Subcutaneous adipose tissue (tissue), 4 donors: ENCODE results near the gene PSME3. TPM values are rescaled to one million over a fixed set of nuclear protein-coding genes. Genes with fewer than 3 reads are reported as not detected.

ENCODE experiments used
- total RNA-seq, 4 donors: library from RNA; depleted of rRNA; stranded (reverse); fragments of >200 nt; gene quantifications; one replicate each; pipeline ENCODE4 v1.1.0, GENCODE V29; 2016
- TF ChIP-seq, protein P1 (sequence below): fragments of 450-650 bp; IDR thresholded peaks from one replicate; pipeline ENCODE4 v1.5.1; 2016; ENCODE audit warnings: low read depth, mild to moderate bottlenecking, control low read depth, antibody characterized with exemption, moderate library complexity

The PSME3 gene
- total RNA-seq, 4 donors from 2014 or later: 52.7 to 80.9 (median 60.1) TPM

DNA sequence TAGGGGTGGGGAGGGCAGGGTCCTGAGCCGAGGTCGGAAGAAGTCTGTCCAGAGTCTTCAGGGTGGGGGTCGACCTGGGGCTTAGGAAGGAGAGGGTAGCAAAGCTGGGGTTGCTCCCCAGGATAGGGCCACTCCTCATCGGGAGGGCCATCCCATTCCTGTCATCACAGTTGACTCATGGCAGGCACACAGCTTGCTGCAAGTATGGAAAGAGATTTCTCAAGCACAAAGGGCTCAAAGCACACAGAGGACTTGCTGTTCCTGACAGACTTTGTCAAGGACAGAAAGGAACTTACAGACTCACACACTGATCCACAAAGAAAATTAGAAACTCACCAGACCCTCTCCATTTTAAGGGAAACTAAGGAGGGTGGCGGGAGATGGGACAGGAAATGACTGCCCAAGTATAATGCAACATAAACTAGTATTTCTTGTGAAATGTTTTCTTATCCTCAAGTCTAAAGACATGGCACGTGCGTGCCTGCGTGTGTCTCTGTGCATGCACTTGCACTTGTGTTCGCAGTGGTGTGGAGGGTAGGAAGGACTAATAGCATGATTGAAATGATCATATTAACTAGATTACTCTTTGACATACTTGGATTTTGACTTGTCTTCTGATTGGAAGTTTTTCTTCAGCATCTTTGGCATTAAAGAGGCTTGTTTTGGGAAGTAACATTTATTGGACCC is 13.5 kb downstream of the PSME3 start:
- TF ChIP-seq, protein P1, sequence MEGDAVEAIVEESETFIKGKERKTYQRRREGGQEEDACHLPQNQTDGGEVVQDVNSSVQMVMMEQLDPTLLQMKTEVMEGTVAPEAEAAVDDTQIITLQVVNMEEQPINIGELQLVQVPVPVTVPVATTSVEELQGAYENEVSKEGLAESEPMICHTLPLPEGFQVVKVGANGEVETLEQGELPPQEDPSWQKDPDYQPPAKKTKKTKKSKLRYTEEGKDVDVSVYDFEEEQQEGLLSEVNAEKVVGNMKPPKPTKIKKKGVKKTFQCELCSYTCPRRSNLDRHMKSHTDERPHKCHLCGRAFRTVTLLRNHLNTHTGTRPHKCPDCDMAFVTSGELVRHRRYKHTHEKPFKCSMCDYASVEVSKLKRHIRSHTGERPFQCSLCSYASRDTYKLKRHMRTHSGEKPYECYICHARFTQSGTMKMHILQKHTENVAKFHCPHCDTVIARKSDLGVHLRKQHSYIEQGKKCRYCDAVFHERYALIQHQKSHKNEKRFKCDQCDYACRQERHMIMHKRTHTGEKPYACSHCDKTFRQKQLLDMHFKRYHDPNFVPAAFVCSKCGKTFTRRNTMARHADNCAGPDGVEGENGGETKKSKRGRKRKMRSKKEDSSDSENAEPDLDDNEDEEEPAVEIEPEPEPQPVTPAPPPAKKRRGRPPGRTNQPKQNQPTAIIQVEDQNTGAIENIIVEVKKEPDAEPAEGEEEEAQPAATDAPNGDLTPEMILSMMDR: no peak

DNA sequence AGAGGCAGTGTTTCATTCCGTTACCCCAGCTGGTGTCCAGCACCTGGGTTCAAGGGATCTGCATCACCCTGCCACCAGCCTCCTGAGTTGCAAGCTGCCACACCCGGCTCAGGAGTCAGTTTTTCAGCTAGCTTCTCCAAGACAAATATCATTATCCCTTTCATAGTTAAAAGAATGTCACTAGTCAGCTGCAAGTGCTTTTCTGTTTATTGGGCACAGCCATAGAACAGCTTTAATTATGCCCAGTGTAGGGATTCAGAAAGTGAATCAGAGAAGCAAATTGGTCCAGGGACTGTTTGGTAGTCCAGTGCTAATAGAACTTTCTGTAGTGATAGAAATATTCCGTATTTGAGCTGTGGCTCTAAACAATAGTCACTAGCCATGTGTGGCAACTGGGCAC is 14.9 kb downstream of the PSME3 start:
- TF ChIP-seq, protein P1: no peak

DNA sequence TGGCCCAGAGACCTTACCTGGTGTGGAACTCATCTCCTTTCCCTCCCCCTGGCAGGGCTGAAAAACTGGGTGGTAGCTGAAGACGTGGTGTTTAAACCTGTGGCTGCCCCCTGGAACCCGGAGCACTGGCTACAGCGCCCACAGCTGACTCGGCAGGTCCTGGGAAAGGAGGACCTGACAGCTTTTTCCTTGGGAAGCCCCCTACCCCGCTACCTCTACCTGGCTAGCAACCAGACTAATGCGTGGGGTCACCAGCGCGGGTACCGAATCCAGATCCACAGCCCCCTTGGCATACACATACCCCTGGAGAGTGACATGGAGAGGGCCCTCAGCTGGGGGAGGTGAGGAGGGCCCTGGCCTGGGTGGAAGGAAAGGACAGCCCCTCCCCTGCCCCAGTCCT is 15.8 kb downstream of the PSME3 start:
- TF ChIP-seq, protein P1: no peak

DNA sequence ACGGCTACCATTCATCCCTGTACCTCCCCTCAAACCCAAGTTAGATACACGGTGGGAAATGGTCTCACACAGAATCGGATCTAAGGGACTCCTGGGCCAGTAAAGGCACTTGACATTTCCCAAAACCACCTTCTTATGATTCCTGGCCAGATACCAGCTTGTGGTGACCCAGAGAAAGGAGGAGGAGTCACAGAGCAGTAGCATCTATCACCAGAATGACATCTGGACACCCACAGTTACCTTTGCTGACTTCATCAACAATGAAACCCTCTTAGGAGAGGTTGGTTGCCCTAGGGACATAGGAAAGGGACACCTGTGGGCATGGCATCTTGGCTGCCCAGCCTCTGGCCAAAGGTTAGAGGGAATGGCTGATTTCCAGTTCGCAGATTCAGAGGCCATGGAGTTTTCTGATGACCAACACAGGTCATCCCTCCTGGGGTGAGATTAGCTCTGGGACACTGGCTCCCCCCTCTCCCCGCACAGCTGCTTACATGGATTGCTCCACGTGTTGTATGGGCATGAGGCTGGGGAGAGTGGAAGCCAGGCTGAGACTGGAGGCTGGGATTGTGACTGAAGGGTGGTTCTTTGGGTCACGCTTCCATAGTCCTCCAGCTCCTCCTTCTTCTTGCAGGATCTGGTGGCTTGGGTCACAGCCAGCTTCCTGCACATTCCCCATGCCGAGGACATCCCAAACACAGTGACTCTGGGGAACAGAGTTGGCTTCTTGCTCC is 16.4 kb downstream of the PSME3 start:
- TF ChIP-seq, protein P1: no peak

DNA sequence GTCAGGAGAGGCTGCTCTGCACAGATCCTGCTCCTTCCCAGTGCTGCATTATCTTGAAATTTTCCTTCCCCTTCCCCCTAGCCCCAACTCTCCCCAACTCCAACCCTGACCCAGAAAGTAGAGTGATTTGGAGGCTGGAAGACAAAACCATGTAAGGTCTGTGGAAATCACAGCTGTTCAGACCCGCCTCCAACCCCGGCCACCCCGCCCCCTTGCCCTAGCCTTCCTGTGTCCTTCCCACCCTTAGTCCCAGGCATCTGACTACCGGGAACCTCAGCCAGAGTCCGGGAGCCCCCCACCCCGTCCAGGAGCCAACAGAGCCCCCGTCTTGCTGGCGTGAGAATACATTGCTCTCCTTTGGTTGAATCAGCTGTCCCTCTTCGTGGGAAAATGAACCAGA is 17.8 kb downstream of the PSME3 start, which contains the start of gene AOC3:
Gene AOC3, plus strand, starts transcription at position 246 of the 400 bp plus-strand sequence. Its CDS starts 145 bp downstream, at position 391.
- TF ChIP-seq, protein P1: no peak

DNA sequence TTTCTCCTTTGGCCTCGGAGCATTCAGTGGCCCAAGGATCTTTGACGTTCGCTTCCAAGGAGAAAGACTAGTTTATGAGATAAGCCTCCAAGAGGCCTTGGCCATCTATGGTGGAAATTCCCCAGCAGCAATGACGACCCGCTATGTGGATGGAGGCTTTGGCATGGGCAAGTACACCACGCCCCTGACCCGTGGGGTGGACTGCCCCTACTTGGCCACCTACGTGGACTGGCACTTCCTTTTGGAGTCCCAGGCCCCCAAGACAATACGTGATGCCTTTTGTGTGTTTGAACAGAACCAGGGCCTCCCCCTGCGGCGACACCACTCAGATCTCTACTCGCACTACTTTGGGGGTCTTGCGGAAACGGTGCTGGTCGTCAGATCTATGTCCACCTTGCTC is 19.2 kb downstream of the PSME3 start:
- TF ChIP-seq, protein P1: no peak

DNA sequence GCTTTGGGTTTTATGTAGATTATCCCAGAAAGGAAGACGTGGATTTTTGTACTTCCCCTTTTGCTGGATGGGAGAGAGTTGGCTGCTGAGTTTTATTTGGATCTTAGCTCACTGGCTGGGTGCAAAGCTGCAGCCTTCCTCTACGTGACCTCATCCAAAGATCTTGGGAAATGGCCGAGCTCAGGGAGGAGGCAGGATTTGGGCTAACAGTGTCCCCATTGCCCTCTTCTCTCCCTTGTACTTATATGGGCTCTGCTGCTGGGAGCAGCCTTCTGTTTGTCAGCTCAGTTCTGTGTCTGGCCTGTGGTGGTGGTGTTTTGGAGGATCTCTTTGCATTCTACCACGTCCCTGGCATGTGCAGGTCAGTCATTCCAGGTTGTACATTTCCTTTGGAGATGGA is 19.8 kb downstream of the PSME3 start:
- TF ChIP-seq, protein P1: no peak
